NCI-H2196 treated with DMSO at 0.1 percent for 48 hours (cell line): ENCODE results near the gene ALKBH5.
A peak's percentile ranks its signal among the peaks of the same experiment; 100 is the strongest.

ENCODE experiments used
- DNase-seq: peaks from one replicate; lab custom pipeline; 2025; ENCODE audit not compliant: unreplicated experiment; lab: John Stamatoyannopoulos, UW

Gene ALKBH5

GRCh38 chr17:18241229-18241871 lies 57.7 kb downstream of the ALKBH5 start:
- DNase-seq = no peak

- DNase-seq = no peak
These were observed 61.6 kb downstream of the ALKBH5 start for GRCh38 chr17:18245038-18245776.

- DNase-seq = no peak
These were observed 62.6 kb downstream of the ALKBH5 start for GRCh38 chr17:18246109-18246725.

- DNase-seq = peak; percentile 68
These were observed 63.4 kb downstream of the ALKBH5 start for GRCh38 chr17:18246880-18247612.

- no peak for DNase-seq
These were observed 64.0 kb downstream of the ALKBH5 start for GRCh38 chr17:18247613-18248001.

GRCh38 chr17:18248300-18248731 lies 64.7 kb downstream of the ALKBH5 start:
- DNase-seq = peak; percentile 29

GRCh38 chr17:18248811-18249210 lies 65.2 kb downstream of the ALKBH5 start:
- DNase-seq = no peak

- DNase-seq = peak; percentile 22
These were observed 66.6 kb downstream of the ALKBH5 start for GRCh38 chr17:18250259-18250658.

GRCh38 chr17:18250708-18251107 lies 67.1 kb downstream of the ALKBH5 start:
- DNase-seq = no peak

GRCh38 chr17:18251204-18251603 lies 67.6 kb downstream of the ALKBH5 start:
- DNase-seq = no peak

GRCh38 chr17:18252160-18252559 lies 68.5 kb downstream of the ALKBH5 start:
- DNase-seq = no peak

GRCh38 chr17:18253187-18253884 lies 69.7 kb downstream of the ALKBH5 start:
- DNase-seq = no peak

GRCh38 chr17:18253947-18254821 lies 70.6 kb downstream of the ALKBH5 start:
- no peak for DNase-seq

GRCh38 chr17:18254888-18255649 lies 71.4 kb downstream of the ALKBH5 start:
- DNase-seq = no peak

- no peak for DNase-seq
These were observed 72.7 kb downstream of the ALKBH5 start for GRCh38 chr17:18256351-18256750.

GRCh38 chr17:18256776-18257175 lies 73.1 kb downstream of the ALKBH5 start:
- no peak for DNase-seq

- DNase-seq = no peak
These were observed 73.8 kb downstream of the ALKBH5 start for GRCh38 chr17:18257268-18257981.

GRCh38 chr17:18257982-18258355 lies 74.3 kb downstream of the ALKBH5 start:
- DNase-seq = no peak
